ACC112 (cell line): ENCODE measurements around the gene MTCL1.

Experiments
- H2AFZ ChIP-seq: fragments of 200-600 bp; sonication (generic); one replicate; pipeline ENCODE4 v1.6.0; 2017; ENCODE audit warnings: antibody characterized with exemption, low read length; ENCODE audit not compliant: unreplicated experiment
- H3K27ac ChIP-seq: fragments of 200-600 bp; sonication (generic); 2 replicates; pipeline ENCODE4 v1.5.1; 2014; ENCODE audit warnings: low read depth, mild to moderate bottlenecking, antibody characterized with exemption, low read length, moderate library complexity
- H3K27me3 ChIP-seq: fragments of 200-600 bp; sonication (generic); 2 replicates; pipeline ENCODE4 v1.6.1; 2014; ENCODE audit warnings: mild to moderate bottlenecking, antibody characterized with exemption, low read length, moderate library complexity, mixed read lengths; ENCODE audit not compliant: insufficient read depth
- H3K36me3 ChIP-seq: fragments of 200-600 bp; sonication (generic); 2 replicates; pipeline ENCODE4 v1.6.1; 2016; ENCODE audit warnings: mild to moderate bottlenecking, antibody characterized with exemption, low read length, moderate library complexity, mixed read lengths; ENCODE audit not compliant: insufficient read depth
- H3K4me1 ChIP-seq: fragments of 200-600 bp; sonication (generic); one replicate; pipeline ENCODE4 v1.6.1; 2016; ENCODE audit warnings: low read length, mixed read lengths; ENCODE audit not compliant: insufficient read depth, unreplicated experiment, control insufficient read depth
- H3K4me3 ChIP-seq: fragments of 200-600 bp; sonication (generic); 2 replicates; pipeline ENCODE4 v1.5.1; 2014; ENCODE audit warnings: mild to moderate bottlenecking, low read depth, low read length
- H3K79me2 ChIP-seq: fragments of 200-600 bp; sonication (generic); one replicate; pipeline ENCODE4 v1.6.0; 2016; ENCODE audit warnings: low read length; ENCODE audit not compliant: control insufficient read depth, unreplicated experiment, insufficient read depth

The MTCL1 gene

DNA sequence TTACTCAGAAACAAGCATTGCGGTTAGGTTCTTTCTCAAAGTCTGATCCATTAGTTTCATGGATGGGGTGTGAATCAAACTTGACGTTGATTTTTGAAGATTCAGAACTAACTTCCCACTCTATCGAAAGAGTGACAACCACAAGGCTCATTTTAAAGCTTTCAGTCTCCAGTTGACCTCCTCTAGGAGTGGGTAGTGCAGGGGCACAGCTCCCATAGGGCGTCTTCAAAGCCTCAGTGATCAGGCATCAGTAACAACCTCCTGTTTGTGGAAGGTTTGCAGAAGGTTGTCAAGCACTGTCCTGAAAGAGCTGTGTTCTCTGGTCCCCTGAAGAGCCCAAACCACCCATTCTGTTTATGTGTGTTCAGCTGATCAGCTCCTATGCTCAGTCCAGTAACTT lies 10.2 kb downstream of the MTCL1 start:
- H3K4me1 ChIP-seq, result no peaks in the 10 kb centered on the region
- peaks cover 44% of the 10 kb centered on the region for H3K79me2 ChIP-seq

DNA sequence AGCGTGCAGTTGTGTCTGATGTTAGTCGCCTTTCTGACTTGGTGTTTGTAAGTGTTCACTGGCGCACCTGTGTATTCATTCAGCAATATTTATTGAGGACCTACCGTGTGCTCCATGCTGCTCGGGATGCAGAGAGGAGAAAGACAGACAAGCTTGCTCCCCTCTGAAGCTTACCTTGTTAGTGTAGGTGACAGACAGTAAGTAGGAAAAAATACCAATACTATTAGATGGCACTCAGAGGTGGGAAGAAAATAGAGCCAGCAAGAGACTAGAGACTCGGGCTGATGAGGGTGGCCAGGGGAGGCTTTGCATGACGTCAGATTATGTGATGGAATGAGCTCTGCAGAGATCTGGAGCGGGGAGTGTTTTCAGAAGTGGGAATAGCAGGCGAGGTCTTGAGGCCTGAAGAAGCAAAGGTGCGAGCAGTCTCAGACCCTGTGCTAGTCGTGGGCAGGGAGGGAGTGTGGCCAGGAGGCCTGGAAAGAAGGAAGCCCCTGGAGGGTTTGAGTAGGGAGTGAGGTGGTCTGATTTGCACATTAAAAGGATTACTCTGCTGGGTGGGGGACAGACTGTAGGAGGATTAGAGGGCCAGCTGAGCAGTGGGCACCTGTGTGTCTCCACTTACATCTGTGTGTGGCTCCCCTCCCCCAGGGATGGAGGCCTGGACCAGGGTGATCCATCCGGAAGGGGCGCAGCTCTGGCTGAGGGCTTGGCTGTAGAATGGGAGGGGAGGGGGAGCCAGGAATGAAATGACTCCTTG lies 11.8 kb downstream of the MTCL1 start:
- Histone ChIP-seq H3K36me3 (peaks cover 8% of the 10 kb centered on the region; the same call in 1 of the 2 replicates), H3K4me1 (peaks cover 8% of the 10 kb centered on the region), H3K27me3 (no peaks in the 10 kb centered on the region), H3K79me2 (peaks cover 38% of the 10 kb centered on the region), H2AFZ (no peak overlapping the region), H3K27ac (no peak overlapping the region), H3K4me3 (no peak overlapping the region)

More for the DNA sequence above, 10.2 kb downstream of the MTCL1 start:
- no peak overlapping the region for H3K4me3 ChIP-seq
- H3K27ac ChIP-seq, result no peak overlapping the region
- no peaks in the 10 kb centered on the region for H3K27me3 ChIP-seq
- H2AFZ ChIP-seq, result no peak overlapping the region
- H3K36me3 ChIP-seq, result no peaks in the 10 kb centered on the region; the same call in 1 of the 2 replicates

DNA sequence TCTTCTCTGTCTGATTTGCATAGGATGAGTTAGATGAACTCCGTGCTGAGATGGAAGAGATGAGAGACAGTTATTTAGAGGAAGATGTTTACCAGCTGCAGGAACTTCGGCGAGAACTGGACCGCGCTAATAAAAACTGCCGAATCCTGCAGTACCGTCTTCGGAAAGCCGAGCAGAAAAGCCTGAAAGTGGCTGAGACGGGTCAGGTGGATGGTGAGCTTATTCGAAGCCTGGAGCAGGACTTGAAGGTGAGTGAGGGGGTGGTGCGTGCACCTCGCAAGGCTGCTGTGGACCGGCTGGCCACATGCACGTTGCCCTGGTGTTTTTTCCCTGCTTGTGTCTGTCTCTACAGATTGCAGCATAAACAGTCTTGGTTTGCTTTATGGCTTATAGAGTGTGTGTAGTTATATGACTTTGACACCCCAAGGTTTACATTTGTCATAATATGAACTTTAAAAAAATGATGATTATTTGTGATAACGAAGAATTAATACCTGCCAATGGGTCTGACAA lies 13.1 kb downstream of the MTCL1 start:
- Histone ChIP-seq H3K27ac (no peak overlapping the region), H3K27me3 (no peaks in the 10 kb centered on the region), H3K4me3 (no peak overlapping the region), H3K36me3 (peaks cover 11% of the 10 kb centered on the region; the same call in 1 of the 2 replicates), H3K4me1 (peaks cover 8% of the 10 kb centered on the region), H3K79me2 (peaks cover 30% of the 10 kb centered on the region), H2AFZ (no peak overlapping the region)

DNA sequence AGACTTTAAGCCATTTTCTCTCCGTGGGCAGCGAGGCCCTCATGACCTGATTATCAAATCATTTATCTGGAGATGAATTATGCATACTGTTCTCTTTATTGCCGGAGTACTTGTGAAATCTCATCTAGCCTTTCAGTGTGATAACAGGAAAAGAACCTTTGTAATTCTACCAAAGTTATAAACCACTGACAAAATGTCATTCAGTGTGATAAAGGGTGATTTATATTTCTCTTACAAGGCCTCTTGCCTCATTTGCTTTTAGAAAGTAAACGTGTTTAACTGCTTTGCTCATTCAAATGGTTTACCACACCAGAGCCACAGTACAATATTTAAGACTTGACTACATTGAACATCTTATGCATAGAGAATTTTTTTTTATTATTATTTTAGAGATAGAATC lies 13.8 kb downstream of the MTCL1 start:
- H3K36me3 ChIP-seq, result peaks cover 11% of the 10 kb centered on the region; the same call in 1 of the 2 replicates
- peaks cover 22% of the 10 kb centered on the region for H3K79me2 ChIP-seq

DNA sequence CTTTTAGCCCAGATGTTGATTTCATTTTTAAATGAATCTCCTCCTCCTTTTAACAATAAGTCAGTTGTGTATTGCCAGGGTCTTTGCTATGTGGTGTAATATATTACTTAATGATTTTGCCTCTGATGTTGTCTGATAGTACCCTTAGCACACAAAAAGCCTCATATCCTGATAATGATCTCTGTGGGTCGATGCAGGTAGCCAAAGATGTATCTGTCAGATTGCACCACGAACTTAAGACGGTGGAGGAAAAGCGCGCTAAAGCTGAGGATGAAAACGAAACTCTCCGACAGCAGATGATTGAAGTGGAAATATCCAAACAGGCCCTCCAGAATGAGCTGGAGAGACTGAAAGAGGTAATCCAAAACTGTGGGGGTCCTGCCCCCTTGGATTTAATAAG lies 14.8 kb downstream of the MTCL1 start:
- H3K4me1 ChIP-seq, result peaks cover 8% of the 10 kb centered on the region
- H3K27ac ChIP-seq, result no peak overlapping the region
- peaks cover 18% of the 10 kb centered on the region for H3K79me2 ChIP-seq
- peaks cover 11% of the 10 kb centered on the region; the same call in 1 of the 2 replicates for H3K36me3 ChIP-seq
- H2AFZ ChIP-seq, result no peak overlapping the region
- no peak overlapping the region for H3K4me3 ChIP-seq
- no peaks in the 10 kb centered on the region for H3K27me3 ChIP-seq

More for the DNA sequence above, 13.8 kb downstream of the MTCL1 start:
- Histone ChIP-seq H3K27me3 (no peaks in the 10 kb centered on the region), H3K27ac (no peak overlapping the region), H3K4me3 (no peak overlapping the region), H3K4me1 (peaks cover 8% of the 10 kb centered on the region), H2AFZ (no peak overlapping the region)

DNA sequence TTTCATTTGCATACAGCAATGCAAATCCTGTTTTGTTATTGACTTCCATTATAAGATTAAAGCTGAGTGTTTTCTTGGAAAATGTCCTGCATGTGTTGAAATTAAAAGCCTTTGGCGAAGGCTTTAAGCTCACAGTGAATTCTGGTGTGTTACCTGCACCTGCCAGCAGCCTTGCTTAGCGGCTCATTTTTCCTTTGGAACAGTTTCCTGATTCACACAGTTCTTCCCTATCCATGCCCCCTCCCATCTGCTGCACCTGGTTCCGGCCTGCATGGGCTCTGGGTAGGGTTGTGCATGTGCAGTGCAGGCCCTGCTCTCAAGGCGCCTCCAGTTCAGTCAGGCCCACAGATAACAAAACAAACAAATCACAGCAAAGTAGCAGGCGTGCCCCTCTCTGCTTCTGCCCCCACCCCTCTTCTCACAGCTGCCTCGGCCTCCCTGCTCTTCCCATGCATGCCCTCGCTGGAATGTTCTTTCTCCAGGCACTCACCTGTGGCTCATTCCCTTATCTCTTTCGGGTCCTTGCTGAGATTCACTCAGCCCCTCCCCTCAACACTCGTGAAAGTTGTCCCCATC lies 15.8 kb downstream of the MTCL1 start:
- Histone ChIP-seq H3K36me3 (peaks cover 11% of the 10 kb centered on the region; the same call in 1 of the 2 replicates), H3K27me3 (no peaks in the 10 kb centered on the region), H2AFZ (no peak overlapping the region), H3K27ac (no peak overlapping the region), H3K4me1 (peaks cover 8% of the 10 kb centered on the region), H3K79me2 (peaks cover 10% of the 10 kb centered on the region), H3K4me3 (no peak overlapping the region)

DNA sequence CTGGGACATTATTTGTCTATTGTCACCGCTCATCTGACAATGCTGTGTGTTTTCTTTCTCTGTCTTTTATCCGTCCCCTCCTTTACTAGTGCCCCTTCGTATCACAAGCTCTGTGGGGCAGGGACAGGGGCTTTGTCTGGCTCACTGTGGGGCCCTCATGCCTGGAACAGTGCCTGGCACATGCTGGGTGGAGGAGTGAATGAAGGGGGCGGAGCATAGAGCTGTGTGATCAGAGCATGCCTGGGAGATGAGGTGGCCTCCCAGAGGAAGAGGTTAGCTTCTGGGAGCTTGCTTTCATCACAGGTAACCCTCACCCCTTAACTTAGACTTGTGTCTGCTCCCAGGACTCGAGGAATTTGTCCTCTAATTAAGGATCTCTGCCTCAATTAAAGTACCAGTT lies 16.4 kb downstream of the MTCL1 start:
- H3K79me2 ChIP-seq, result peaks cover 4% of the 10 kb centered on the region
- H3K36me3 ChIP-seq, result peaks cover 11% of the 10 kb centered on the region

DNA sequence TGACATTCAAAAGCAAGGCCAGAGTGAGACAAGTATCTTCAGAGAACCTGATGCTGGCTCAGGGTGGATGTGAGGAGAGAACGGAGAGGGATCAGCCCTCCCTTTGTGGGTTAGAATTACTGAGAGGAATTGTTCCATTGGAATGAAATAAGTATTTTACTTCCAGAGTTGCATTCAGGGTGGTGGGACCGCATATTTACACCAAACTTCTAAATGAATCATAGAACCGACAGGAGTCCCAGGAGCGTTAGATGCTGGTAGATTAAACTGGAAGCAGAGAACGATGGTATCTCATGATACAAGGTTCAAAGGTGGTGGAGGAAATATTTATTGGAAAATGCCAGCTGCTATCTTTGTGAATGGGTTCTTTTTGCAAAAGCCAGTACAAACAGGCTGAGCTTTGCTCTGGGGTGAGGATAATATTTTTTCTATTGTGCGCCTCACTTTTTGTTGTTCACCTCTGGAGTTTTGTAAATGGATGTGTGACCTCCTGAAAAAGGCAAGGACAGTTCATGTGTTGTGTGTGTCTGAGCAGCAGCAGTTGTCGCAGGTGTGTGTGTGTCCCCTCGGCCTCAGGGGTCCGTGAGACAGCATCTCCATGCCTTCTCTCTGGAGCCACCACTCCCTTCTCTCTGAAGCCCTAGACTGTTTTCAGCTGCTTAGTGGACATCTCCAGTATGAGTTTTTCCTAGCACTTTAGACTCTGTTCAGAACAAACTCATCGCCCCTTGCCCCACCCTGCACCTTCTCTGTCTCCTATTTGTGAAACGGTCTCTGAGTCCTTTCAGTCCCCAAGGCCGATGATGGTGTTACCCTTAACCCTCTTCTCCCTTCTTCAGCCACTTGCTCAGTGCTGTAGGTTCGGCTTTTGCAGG lies 17.8 kb downstream of the MTCL1 start:
- no peak overlapping the region for H2AFZ ChIP-seq
- peaks cover 14% of the 10 kb centered on the region for H3K36me3 ChIP-seq
- no peak overlapping the region for H3K27ac ChIP-seq
- no peak overlapping the region for H3K4me3 ChIP-seq
- H3K27me3 ChIP-seq, result no peaks in the 10 kb centered on the region
- peaks cover 8% of the 10 kb centered on the region for H3K4me1 ChIP-seq
- H3K79me2 ChIP-seq, result peaks cover 4% of the 10 kb centered on the region

More for the DNA sequence above, 16.4 kb downstream of the MTCL1 start:
- Histone ChIP-seq H3K4me1 (peaks cover 8% of the 10 kb centered on the region), H3K27ac (peak overlapping the region; percentile 22; the same call in 1 of the 2 replicates), H2AFZ (no peak overlapping the region), H3K27me3 (no peaks in the 10 kb centered on the region), H3K4me3 (no peak overlapping the region)

DNA sequence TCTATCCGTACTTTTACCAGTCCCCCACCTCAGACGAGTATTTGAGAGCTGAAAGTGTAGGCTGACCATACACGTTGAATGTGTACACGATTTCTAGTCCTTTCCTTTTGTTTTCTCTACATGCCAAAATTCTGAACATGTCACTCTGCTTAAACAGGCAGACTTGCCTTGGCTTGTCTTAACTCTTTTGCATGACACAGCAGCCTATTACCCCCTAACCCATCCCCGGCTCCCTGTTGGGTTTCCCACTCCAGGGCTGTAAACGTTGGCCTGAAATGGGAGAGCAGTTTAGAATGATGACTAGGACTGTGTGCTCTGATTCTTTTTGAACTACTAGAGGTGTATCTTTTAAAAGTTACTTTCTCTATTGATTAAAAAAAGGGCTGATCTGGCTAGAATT lies 19.1 kb downstream of the MTCL1 start:
- Histone ChIP-seq H3K4me3 (no peak overlapping the region), H3K79me2 (peaks cover 10% of the 10 kb centered on the region), H2AFZ (no peak overlapping the region), H3K27ac (no peak overlapping the region), H3K4me1 (peaks cover 8% of the 10 kb centered on the region), H3K27me3 (no peaks in the 10 kb centered on the region), H3K36me3 (peaks cover 14% of the 10 kb centered on the region)

DNA sequence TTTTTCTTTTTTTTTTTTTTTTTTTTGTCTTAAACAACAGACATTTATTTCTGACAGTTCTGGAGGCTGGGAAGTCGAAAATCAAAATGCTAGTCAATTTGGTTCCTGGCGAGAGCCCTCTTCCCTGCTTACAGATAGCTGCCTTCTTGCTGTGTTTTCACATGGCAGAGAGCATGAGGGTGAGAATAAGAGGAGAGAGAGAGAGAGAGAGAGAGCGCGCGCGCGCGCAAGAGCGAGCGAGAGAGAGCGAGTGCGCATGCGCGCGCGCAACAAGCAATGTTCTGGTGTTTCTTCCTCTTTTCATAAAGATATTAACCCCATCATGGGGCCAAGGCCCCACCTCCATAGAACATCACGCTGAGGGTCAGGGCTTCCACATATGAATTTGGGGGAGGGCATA lies 20.9 kb downstream of the MTCL1 start:
- Histone ChIP-seq H3K36me3 (peaks cover 14% of the 10 kb centered on the region), H3K27me3 (no peaks in the 10 kb centered on the region), H2AFZ (no peak overlapping the region), H3K27ac (no peak overlapping the region), H3K4me1 (peaks cover 20% of the 10 kb centered on the region), H3K4me3 (no peak overlapping the region), H3K79me2 (peaks cover 10% of the 10 kb centered on the region)
